HEK293 (cell line): ENCODE data around the gene SRP19.

ENCODE experiments used
- CTCF ChIA-PET: fragments of 350-600 bp; formaldehyde crosslinking; extraction: SDS; loops from one replicate; lab custom pipeline; 2021; ENCODE audit warnings: antibody characterized with exemption; lab: Yijun Ruan, JAX
- POLR2A ChIA-PET: fragments of 300-600 bp; formaldehyde crosslinking; extraction: SDS; loops from one replicate; lab custom pipeline; 2020; ENCODE audit warnings: antibody characterized with exemption, inconsistent platforms; lab: Yijun Ruan, JAX
- H3K27ac ChIP-seq: fragments of 200-500 bp; sonication (Bioruptor generic); 2 replicates; pipeline ENCODE4 v1.5.1; 2014; ENCODE audit warnings: low read depth, low read length, control low read depth, inconsistent platforms; ENCODE audit errors: extremely low read depth
- H3K36me3 ChIP-seq, 2 experiments: fragments of 200-500 bp in 1 of 2; sonication (Bioruptor generic) in 1 of 2; 1 replicate in 1 of 2; 2 replicates in 1 of 2; pipeline ENCODE4 v1.5.1; 2014 to 2017; ENCODE audit warnings: inconsistent platforms in 2 of 2, low read length in 2 of 2; ENCODE audit not compliant: control insufficient read depth in 2 of 2, insufficient read depth in 1 of 2
- H3K4me1 ChIP-seq: fragments of 200-500 bp; sonication (Bioruptor generic); 2 replicates; pipeline ENCODE4 v1.5.1; 2014; ENCODE audit warnings: mild to moderate bottlenecking, low read length, inconsistent platforms; ENCODE audit not compliant: control insufficient read depth, insufficient read depth
- H3K4me3 ChIP-seq: 2 replicates; pipeline ENCODE4 v1.5.1; 2011; ENCODE audit warnings: low read depth, mild to moderate bottlenecking, control low read depth, low read length, moderate library complexity
- H3K9me3 ChIP-seq: fragments of 200-500 bp; sonication (Bioruptor generic); 2 replicates; pipeline ENCODE4 v1.5.1; 2014; ENCODE audit warnings: low read depth, low read length, inconsistent platforms; ENCODE audit not compliant: control insufficient read depth, insufficient read depth
- CTCF ChIP-seq: fragments of 450-650 bp; formaldehyde crosslinking; IDR thresholded peaks from 2 replicates; pipeline ENCODE4 v1.5.1; 2016; ENCODE audit warnings: missing biosample characterization, missing genetic modification characterization
- FEZF1 ChIP-seq: fragments of 450-650 bp; formaldehyde crosslinking; IDR thresholded peaks from 2 replicates; pipeline ENCODE4 v1.5.1; 2016; ENCODE audit warnings: missing biosample characterization, missing genetic modification characterization
- GLIS1 ChIP-seq: fragments of 450-650 bp; formaldehyde crosslinking; IDR thresholded peaks from 2 replicates; pipeline ENCODE4 v1.5.1; 2016; ENCODE audit warnings: missing biosample characterization, missing genetic modification characterization
- MYNN ChIP-seq: fragments of 450-650 bp; formaldehyde crosslinking; IDR thresholded peaks from 2 replicates; pipeline ENCODE4 v1.5.1; 2016; ENCODE audit warnings: missing biosample characterization, missing genetic modification characterization, borderline replicate concordance
- PRDM1 ChIP-seq: fragments of 450-650 bp; formaldehyde crosslinking; IDR thresholded peaks from 2 replicates; pipeline ENCODE4; 2016; ENCODE audit warnings: missing biosample characterization, missing genetic modification characterization
- REST ChIP-seq: fragments of 450-650 bp; formaldehyde crosslinking; IDR thresholded peaks from 2 replicates; pipeline ENCODE4 v1.5.1; 2016; ENCODE audit warnings: missing biosample characterization, missing genetic modification characterization
- ZBTB10 ChIP-seq: fragments of 450-650 bp; formaldehyde crosslinking; IDR thresholded peaks from 2 replicates; pipeline ENCODE4 v1.5.1; 2016; ENCODE audit warnings: missing biosample characterization, missing genetic modification characterization
- ZNF157 ChIP-seq: fragments of 450-650 bp; formaldehyde crosslinking; IDR thresholded peaks from 2 replicates; pipeline ENCODE4 v1.5.1; 2016; ENCODE audit warnings: missing biosample characterization, missing genetic modification characterization
- ZNF274 ChIP-seq, 2 experiments: fragments of 200-500 bp in 1 of 2; fragments of 450-650 bp in 1 of 2; sonication (Bioruptor generic) in 1 of 2; formaldehyde crosslinking in 1 of 2; IDR thresholded peaks; 2 replicates each; pipeline versions ENCODE4 v1.5.1 to v1.6.1; 2014 to 2016; ENCODE audit warnings: borderline replicate concordance in 1 of 2, inconsistent platforms in 1 of 2, low read length in 1 of 2, missing biosample characterization in 1 of 2, missing genetic modification characterization in 1 of 2
- ZNF600 ChIP-seq: fragments of 450-650 bp; formaldehyde crosslinking; IDR thresholded peaks from 2 replicates; pipeline ENCODE4 v1.5.1; 2016; ENCODE audit warnings: missing biosample characterization, missing genetic modification characterization

The SRP19 gene

GRCh38 chr5:112914584-112914983 is 53.5 kb downstream of the SRP19 start:
- Histone ChIP-seq H3K9me3 (no peaks in the 10 kb centered on the region), H3K36me3 (peaks cover 27 to 74% of the 10 kb centered on the region in 2 experiments), H3K4me1 (0 out of 2 replicates have a peak, but pooled peaks cover 3% of the 10 kb centered on the region), H3K27ac (no peak overlapping the region), H3K4me3 (no peak overlapping the region)
- ChIA-PET POLR2A (no interaction called here), CTCF (no interaction called here)
- no peak for TF ChIP-seq ZBTB10 (tag by site-specific recombination)
- no peak for TF ChIP-seq ZNF274 (IDR thresholded peaks at IDR 0.05; ENCODE audit: low read length)
- no peak for TF ChIP-seq ZNF274 (tag by site-specific recombination; IDR thresholded peaks at IDR 0.05; ENCODE audit: borderline replicate concordance)
- peak; percentile 22; the same call in 1 of the 2 replicates for TF ChIP-seq FEZF1 (tag by site-specific recombination)
- TF ChIP-seq GLIS1, result no peak

GRCh38 chr5:112915831-112916230 is 54.7 kb downstream of the SRP19 start:
- no peaks in the 10 kb centered on the region for H3K9me3 ChIP-seq
- peaks cover 21 to 68% of the 10 kb centered on the region in 2 experiments for H3K36me3 ChIP-seq
- TF ChIP-seq PRDM1 (tag by site-specific recombination) (peak; percentile 59; the same call in 1 of the 2 replicates), REST (tag by site-specific recombination) (no peak)
- TF ChIP-seq, all 188 proteins: peak for 1
- Histone ChIP-seq H3K27ac (no peak overlapping the region), H3K4me3 (no peak overlapping the region), H3K4me1 (0 out of 2 replicates have a peak, but pooled peaks cover 3% of the 10 kb centered on the region)
- POLR2A ChIA-PET, result interaction anchor here (0.9 kb wide), 1 partner anchor 55 kb away, joined by 3 read pairs; the partner anchor contains the start of gene SRP19
- CTCF ChIA-PET, result interaction anchor here (0.6 to 0.7 kb wide), 2 partner anchors 67 to 68 kb away, joined by 3 to 4 read pairs; no protein-coding TSS in a partner anchor

GRCh38 chr5:112917453-112917995 is 56.4 kb downstream of the SRP19 start:
- H3K4me3 ChIP-seq, result no peak overlapping the region
- POLR2A ChIA-PET, result no interaction called here
- peak; percentile 34; the same call in 1 of the 2 replicates for TF ChIP-seq CTCF (tag by site-specific recombination)
- TF ChIP-seq ZNF600 (tag by site-specific recombination), result 0 out of 2 replicates have a peak, but pooled peaks have one; percentile 31
- 0 out of 2 replicates have a peak, but pooled peaks have one; percentile 52 for TF ChIP-seq MYNN (tag by site-specific recombination)
- TF ChIP-seq ZNF157, result no peak
- peaks cover 20 to 60% of the 10 kb centered on the region in 2 experiments for H3K36me3 ChIP-seq
- 0 out of 2 replicates have a peak, but pooled peaks cover 3% of the 10 kb centered on the region for H3K4me1 ChIP-seq
- CTCF ChIA-PET, result no interaction called here
- no peaks in the 10 kb centered on the region for H3K9me3 ChIP-seq
- H3K27ac ChIP-seq, result no peak overlapping the region
